ENCODE results near the gene PLEKHA1.

Gene PLEKHA1

DNA sequence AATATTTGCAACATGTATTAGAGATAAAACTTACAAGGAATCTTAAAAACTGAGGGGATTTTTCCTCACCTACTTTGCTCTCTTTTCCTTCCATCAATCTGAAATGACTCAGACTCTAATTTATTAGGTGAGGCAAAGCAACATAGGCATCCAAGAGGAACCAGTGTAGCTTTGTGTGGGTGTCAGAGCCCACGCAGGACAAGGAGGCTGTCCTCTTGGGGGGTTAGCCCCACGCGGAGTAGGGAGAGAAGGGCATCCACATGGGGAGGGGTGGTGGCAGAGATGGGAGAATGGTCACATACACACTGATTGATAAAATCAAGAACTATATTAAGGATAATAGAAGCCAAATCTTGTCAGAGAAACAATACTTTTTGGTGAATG, 46.1 kb downstream of the PLEKHA1 start:
- Histone ChIP-seq H3K36me3 (peaks cover 23% of the 10 kb centered on the region), H3K27ac (no peak overlapping the region), H3K9me3 (ENCODE audit: severe bottlenecking) (no peaks in the 10 kb centered on the region), H3K4me3 (ENCODE audit: low read depth, low read length) (no peak overlapping the region), H3K27me3 (ENCODE audit: insufficient read depth, low read depth, severe bottlenecking) (no peaks in the 10 kb centered on the region)
- DNase-seq: no peak
- TF ChIP-seq, protein P1, sequence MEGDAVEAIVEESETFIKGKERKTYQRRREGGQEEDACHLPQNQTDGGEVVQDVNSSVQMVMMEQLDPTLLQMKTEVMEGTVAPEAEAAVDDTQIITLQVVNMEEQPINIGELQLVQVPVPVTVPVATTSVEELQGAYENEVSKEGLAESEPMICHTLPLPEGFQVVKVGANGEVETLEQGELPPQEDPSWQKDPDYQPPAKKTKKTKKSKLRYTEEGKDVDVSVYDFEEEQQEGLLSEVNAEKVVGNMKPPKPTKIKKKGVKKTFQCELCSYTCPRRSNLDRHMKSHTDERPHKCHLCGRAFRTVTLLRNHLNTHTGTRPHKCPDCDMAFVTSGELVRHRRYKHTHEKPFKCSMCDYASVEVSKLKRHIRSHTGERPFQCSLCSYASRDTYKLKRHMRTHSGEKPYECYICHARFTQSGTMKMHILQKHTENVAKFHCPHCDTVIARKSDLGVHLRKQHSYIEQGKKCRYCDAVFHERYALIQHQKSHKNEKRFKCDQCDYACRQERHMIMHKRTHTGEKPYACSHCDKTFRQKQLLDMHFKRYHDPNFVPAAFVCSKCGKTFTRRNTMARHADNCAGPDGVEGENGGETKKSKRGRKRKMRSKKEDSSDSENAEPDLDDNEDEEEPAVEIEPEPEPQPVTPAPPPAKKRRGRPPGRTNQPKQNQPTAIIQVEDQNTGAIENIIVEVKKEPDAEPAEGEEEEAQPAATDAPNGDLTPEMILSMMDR (IDR thresholded peaks at IDR 0.05; ENCODE audit: low read depth, low read length): no peak

DNA sequence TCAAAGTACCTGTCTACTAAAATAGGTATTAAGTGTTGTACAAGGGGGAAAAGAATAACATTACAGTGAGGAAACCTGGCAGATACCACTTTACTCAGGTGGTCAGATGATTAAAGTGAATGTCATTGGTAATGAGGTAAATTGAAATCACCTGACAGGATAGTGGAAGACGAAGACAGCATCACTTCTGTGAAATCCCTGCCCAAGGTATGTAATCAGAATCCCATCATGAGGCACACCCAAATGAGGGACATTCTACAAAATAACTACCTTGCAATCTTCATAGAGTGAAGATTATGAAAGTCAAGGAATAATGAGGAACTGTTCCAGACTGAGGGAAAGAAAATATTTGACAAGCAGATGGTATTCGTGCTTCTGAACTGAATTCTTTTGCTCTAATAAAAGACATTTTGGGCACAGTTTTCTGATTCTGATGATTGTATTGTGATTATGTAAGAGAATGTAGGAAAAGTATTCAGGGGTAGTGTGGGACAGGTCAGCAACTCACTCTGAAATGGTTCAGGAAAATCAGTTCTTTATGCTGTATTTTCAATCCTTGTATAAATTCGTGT, 46.6 kb downstream of the PLEKHA1 start:
- Histone ChIP-seq H3K27ac (no peak overlapping the region), H3K27me3 (ENCODE audit: insufficient read depth, low read depth, severe bottlenecking) (no peaks in the 10 kb centered on the region), H3K9me3 (ENCODE audit: severe bottlenecking) (no peaks in the 10 kb centered on the region), H3K36me3 (peaks cover 22% of the 10 kb centered on the region), H3K4me3 (ENCODE audit: low read depth, low read length) (no peak overlapping the region)
- DNase-seq: no peak
- TF ChIP-seq, protein P1 (IDR thresholded peaks at IDR 0.05; ENCODE audit: low read depth, low read length): no peak

DNA sequence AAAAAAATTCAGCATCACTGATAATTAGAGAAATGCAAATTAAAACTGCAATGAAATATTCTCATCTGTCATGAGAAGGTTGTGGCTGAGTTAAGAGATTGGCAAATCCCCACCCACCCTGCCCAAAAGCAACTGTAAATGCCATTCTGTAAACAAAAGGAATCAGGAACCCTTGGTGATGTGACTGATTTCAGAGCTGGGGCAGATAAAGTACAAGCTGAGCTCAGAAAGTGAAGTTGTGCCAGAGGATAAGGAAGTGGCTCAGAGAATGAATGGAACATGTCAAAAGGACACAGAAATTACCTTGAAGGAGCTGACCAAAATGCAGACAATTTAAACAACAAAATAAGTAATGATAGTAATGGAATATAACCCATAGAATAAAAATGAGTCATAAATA, 47.2 kb downstream of the PLEKHA1 start:
- DNase-seq: no peak
- H3K27ac ChIP-seq: no peak overlapping the region
- no peak overlapping the region for H3K4me3 ChIP-seq (ENCODE audit: low read depth, low read length)
- TF ChIP-seq, protein P1 (IDR thresholded peaks at IDR 0.05; ENCODE audit: low read depth, low read length): no peak
- no peaks in the 10 kb centered on the region for H3K9me3 ChIP-seq (ENCODE audit: severe bottlenecking)
- peaks cover 16% of the 10 kb centered on the region for H3K36me3 ChIP-seq
- no peaks in the 10 kb centered on the region for H3K27me3 ChIP-seq (ENCODE audit: insufficient read depth, low read depth, severe bottlenecking)

DNA sequence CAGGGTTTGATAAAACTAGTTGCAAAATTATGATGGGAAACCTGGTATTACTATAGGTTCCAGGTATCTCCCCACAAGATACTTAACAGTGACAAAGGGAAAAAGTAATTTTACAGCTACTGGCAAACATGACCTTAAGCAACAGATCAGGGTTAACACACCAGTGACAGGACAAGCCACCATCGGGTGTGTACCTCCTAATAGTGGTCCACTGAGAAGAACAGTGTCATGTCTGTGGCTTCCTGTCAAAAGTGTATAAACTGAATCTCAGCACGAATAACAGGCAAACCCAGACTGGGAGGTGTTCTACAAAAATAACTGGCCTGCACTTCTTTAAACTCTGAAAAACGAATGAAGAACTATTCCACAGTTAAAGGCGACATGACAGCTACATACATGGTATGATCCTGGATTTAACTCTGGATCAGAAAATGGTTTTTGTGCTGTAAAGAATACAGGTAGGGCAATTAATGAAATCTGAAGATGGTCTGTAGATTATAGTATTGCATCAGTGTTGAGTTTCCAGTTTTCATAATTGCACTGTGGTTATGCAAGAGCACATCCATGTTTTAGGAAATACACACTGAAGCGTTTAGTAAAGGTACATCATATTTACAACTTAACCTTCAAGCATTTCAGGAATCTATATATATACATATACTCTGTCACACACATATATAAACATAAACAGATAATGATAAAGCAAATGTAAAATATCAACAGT, 47.9 kb downstream of the PLEKHA1 start:
- H3K36me3 ChIP-seq: peaks cover 21% of the 10 kb centered on the region

DNA sequence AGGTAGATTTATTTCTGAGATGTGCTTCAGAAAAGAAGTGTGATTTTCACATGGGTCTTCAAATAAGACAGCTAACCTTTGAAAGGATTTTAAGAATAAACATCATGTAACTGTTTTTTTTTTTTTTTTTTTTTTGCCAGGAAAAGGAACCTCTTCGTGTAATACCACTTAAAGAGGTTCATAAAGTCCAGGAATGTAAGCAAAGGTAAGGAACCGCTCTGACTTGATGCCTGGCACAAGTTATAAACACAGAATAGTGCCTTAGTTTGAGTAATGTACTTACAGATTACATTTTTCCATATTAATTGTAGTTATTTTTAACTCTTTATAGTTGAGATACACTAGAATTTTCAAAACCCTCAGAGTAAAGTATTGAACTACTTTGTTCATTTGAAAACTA, 49.6 kb downstream of the PLEKHA1 start:
- H3K4me3 ChIP-seq (ENCODE audit: low read depth, low read length): no peak overlapping the region
- peaks cover 15% of the 10 kb centered on the region for H3K36me3 ChIP-seq
- no peaks in the 10 kb centered on the region for H3K27me3 ChIP-seq (ENCODE audit: insufficient read depth, low read depth, severe bottlenecking)
- H3K9me3 ChIP-seq (ENCODE audit: severe bottlenecking): no peaks in the 10 kb centered on the region
- no peak for DNase-seq
- H3K27ac ChIP-seq: no peak overlapping the region
- TF ChIP-seq, protein P1 (IDR thresholded peaks at IDR 0.05; ENCODE audit: low read depth, low read length): no peak

More for the DNA sequence above, 47.9 kb downstream of the PLEKHA1 start:
- Histone ChIP-seq H3K9me3 (ENCODE audit: severe bottlenecking) (no peaks in the 10 kb centered on the region), H3K4me3 (ENCODE audit: low read depth, low read length) (no peak overlapping the region), H3K27me3 (ENCODE audit: insufficient read depth, low read depth, severe bottlenecking) (no peaks in the 10 kb centered on the region), H3K27ac (no peak overlapping the region)
- DNase-seq: no peak
- TF ChIP-seq, protein P1 (IDR thresholded peaks at IDR 0.05; ENCODE audit: low read depth, low read length): no peak

All from WERI-Rb-1 (cell line).